ENCODE data around the gene KRT222. TPM values are rescaled to one million over a fixed set of nuclear protein-coding genes. Genes with fewer than 3 reads are reported as not detected.

The KRT222 gene
- total and polyA plus RNA-seq, 2 of the 13 experiments (the other 11 are each of a cell fraction or from before 2014, with no cell fraction given): not detected

- TF ChIP-seq ZNF784 (CRISPR knock-in tag; IDR thresholded peaks at IDR 0.05; ENCODE audit: borderline replicate concordance) (no peak), ZNF766 (CRISPR knock-in tag; IDR thresholded peaks at IDR 0.05; ENCODE audit: borderline replicate concordance) (0 out of 2 replicates have a peak, but pooled peaks have one; percentile 51), ZNF430 (CRISPR knock-in tag; IDR thresholded peaks at IDR 0.05) (no peak), KLF16 (CRISPR knock-in tag; IDR thresholded peaks at IDR 0.05) (no peak), ZFP36 (IDR thresholded peaks at IDR 0.05; ENCODE audit: borderline replicate concordance, low read depth, low read length, partially characterized antibody) (no peak), ZKSCAN1 (IDR thresholded peaks at IDR 0.05; ENCODE audit: low read length) (no peak)
Observed at GRCh38 chr17:40615841-40616476, 49.0 kb downstream of the KRT222 start (continued).

DNA sequence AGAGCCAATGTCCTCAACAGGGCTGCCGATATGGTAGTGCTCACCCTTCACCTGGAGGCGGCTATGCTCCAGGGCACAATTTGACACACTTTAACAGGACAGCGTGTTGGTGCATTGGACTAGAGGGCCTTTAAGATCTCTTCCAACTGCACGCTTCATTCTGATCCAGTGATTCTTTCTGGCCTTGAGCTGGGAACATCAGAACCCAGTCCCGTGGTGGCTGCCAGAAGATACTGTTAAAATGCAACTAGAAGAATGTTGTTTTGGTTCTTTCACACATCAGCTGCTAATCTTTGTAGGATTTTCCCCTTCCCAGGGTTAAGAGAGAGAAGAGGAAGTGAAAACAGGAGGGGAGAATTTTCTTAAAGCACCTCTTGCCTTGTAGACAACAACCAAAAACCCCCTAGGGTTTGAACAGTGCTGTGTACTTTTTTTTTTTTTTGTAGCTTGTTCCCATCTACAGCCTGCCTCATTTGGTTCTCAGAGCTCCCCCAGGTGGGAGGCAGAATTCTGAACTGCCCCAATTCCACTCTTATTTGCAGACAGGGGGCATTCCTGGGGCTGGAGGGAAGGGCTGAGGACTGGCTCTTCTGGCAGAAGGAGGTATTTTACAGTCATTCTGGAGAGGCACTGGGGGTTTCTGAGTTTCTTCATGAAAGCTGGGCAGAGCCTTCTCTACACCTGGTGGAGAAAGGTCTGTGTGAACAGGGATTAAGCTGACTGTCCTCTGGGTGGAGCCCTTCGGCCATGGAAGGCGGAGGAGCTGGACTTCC lies 49.7 kb downstream of the KRT222 start:
- H3K9ac ChIP-seq (ENCODE audit: insufficient read depth, low read depth, low read length): no peak overlapping the region
- ATAC-seq: peak; percentile 85
- peak; percentile 89 for FAIRE-seq
- no peaks in the 10 kb centered on the region for H3K79me2 ChIP-seq (ENCODE audit: insufficient read depth, low read length)
- DNase-seq (ENCODE audit: low spot score): peak; percentile 76
- peaks cover 54% of the 10 kb centered on the region for H3K4me1 ChIP-seq (ENCODE audit: insufficient read depth, low read length)
- intact Hi-C loops (cut with micrococcal nuclease; ENCODE audit: unreplicated experiment) (loop anchor here (1.0 to 10.0 kb wide), 4 partner anchors 112 to 1050 kb away; no protein-coding TSS in a partner anchor), in situ Hi-C loops (cut with HindIII; ENCODE audit: extremely low pct_ligation_motif_present, low pct_unique_long_range_greater_than_20kb) (loop anchor here (5.0 kb wide), 2 partner anchors 177 to 1047 kb away; no protein-coding TSS in a partner anchor)
- H3K4me3 ChIP-seq (replicated peaks in 1 of 3; ENCODE audit: insufficient read depth in 1 of 3, low read depth in 2 of 3, low read length in 3 of 3): no peak overlapping the region
- ChIA-PET CTCF (ENCODE audit: low intra/inter-chr PET ratio, low total read pairs) (interaction anchor here (0.6 to 3.0 kb wide), 5 partner anchors 111 to 1048 kb away, joined by 3 to 44 read pairs (median 3); no protein-coding TSS in a partner anchor), POLR2A (interaction anchor here (0.7 to 2.9 kb wide), 4 partner anchors 32 to 1074 kb away, joined by 3 to 10 read pairs (median 3); partner anchors contain the start of gene SMARCE1)
- no TSS peak for BruUV-seq (replicated peaks)
- no peak overlapping the region for H2AFZ ChIP-seq (ENCODE audit: low read length)
- no peaks in the 10 kb centered on the region for H3K9me3 ChIP-seq (ENCODE audit: low read length)
- 5% methylated on average over 6 of the region's 7 CpGs for WGBS (ENCODE audit: low lambda C conversion rate)
- H4K20me1 ChIP-seq (ENCODE audit: insufficient read depth, low read length): no peaks in the 10 kb centered on the region
- H3K27me3 ChIP-seq (ENCODE audit: control insufficient read depth in 1 of 2, insufficient read depth in 2 of 2, low read length in 2 of 2): peaks cover 1 to 20% of the 10 kb centered on the region in 2 experiments; a peak in 3 of 5 replicates
- H3K4me2 ChIP-seq (ENCODE audit: low read depth, low read length): no peak overlapping the region
- no peak overlapping the region for H3K27ac ChIP-seq (ENCODE audit: extremely low read length, insufficient read depth, low read length)
- H3K36me3 ChIP-seq (replicated peaks in 1 of 2; ENCODE audit: control insufficient read depth in 1 of 2, insufficient read depth in 2 of 2, low read length in 2 of 2): no peaks in the 10 kb centered on the region
- TF ChIP-seq, protein P1, sequence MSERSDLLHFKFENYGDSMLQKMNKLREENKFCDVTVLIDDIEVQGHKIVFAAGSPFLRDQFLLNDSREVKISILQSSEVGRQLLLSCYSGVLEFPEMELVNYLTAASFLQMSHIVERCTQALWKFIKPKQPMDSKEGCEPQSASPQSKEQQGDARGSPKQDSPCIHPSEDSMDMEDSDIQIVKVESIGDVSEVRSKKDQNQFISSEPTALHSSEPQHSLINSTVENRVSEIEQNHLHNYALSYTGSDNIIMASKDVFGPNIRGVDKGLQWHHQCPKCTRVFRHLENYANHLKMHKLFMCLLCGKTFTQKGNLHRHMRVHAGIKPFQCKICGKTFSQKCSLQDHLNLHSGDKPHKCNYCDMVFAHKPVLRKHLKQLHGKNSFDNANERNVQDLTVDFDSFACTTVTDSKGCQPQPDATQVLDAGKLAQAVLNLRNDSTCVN (CRISPR knock-in tag; IDR thresholded peaks at IDR 0.05; ENCODE audit: borderline replicate concordance): no peak
- TF ChIP-seq MIXL1 (CRISPR knock-in tag; IDR thresholded peaks at IDR 0.05) (peak; percentile 66; the same call in 1 of the 2 replicates), ZFP90 (CRISPR knock-in tag; IDR thresholded peaks at IDR 0.05; ENCODE audit: borderline replicate concordance) (no peak), NKX3-1 (CRISPR knock-in tag; IDR thresholded peaks at IDR 0.05) (no peak), TEAD3 (CRISPR knock-in tag; optimal IDR thresholded peaks at IDR 0.05; ENCODE audit: borderline replicate concordance) (peak; percentile 38), POLR2AphosphoS2 (IDR thresholded peaks at IDR 0.05; ENCODE audit: low read depth, low read length) (no peak), IKZF4 (CRISPR knock-in tag; IDR thresholded peaks at IDR 0.05; ENCODE audit: borderline replicate concordance, low read depth, not compliant biosample characterization) (no peak), SOX13 (IDR thresholded peaks at IDR 0.05) (no peak), SOX13 (CRISPR knock-in tag; conservative IDR thresholded peaks at IDR 0.05 in 1 of 2, IDR thresholded peaks at IDR 0.05 in 1 of 2) (no peak), PPARG (CRISPR knock-in tag; conservative IDR thresholded peaks at IDR 0.05) (peak; percentile 64), SPEN (CRISPR knock-in tag; IDR thresholded peaks at IDR 0.05; ENCODE audit: low read depth) (no peak), SMAD3 (CRISPR knock-in tag; IDR thresholded peaks at IDR 0.05) (0 out of 2 replicates have a peak, but pooled peaks have one; percentile 22), KLF16 (CRISPR knock-in tag; IDR thresholded peaks at IDR 0.05) (no peak), EEA1 (CRISPR knock-in tag; IDR thresholded peaks at IDR 0.05; ENCODE audit: borderline replicate concordance) (no peak), JUNB (CRISPR knock-in tag; IDR thresholded peaks at IDR 0.05; ENCODE audit: borderline replicate concordance) (no peak), HDAC2 (CRISPR knock-in tag; IDR thresholded peaks at IDR 0.05) (0 out of 2 replicates have a peak, but pooled peaks have one; percentile 39)

All from HepG2 (cell line).